ENCODE results near the gene EAF1.
A peak's percentile ranks its signal among the peaks of the same experiment; 100 is the strongest.
"Not testable (repeated sequence)": the region's sequence is repeated elsewhere in the genome, so short reads cannot be mapped to it uniquely, and the experiment has no call there.

The EAF1 gene

GRCh38 chr3:15452156-15452555, 24.8 kb downstream of the EAF1 start:
- no peak for DNase-seq (ENCODE audit: low spot score)

DNA sequence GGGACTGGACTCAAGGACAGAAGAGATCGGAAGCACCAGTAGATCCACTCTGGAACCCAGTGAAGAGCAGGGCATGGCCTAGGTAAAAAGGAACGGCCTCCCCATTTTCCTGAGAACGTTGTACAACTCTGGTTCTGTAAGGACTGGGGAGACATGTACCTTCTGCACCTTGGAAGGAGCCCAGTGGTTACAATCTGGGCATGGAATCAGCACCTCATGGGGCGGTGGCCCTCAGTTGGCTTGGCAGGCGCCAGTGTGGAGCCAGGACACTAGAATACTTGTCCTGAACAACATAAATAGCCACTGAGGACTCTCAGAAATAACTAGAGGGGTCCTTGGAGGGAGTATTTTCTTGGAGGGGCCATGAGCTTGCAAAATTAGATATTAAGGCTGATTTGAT, 25.6 kb downstream of the EAF1 start:
- no peak for DNase-seq (ENCODE audit: low spot score)

DNA sequence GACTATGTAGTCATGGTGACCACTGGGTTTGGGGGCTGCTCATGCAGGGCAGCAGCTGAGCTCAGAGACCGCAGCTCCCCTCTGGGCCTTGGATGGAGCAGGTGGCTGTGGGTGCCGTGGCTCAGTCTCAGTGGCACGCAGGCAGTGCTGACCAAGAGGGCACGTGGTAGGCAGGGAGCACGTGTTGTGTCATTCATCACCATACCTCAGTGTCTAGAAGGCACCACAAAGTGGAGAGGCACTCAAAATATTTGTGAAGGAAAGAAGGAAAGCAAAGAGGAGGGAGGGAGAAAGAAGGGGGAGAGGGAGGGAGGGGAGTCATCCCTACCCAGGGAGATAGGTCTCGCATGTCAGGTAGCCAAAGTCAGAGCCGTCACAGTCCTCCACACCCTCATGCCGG, 26.1 kb downstream of the EAF1 start:
- no peak for DNase-seq (ENCODE audit: low spot score)

GRCh38 chr3:15453991-15454625, 26.7 kb downstream of the EAF1 start:
- DNase-seq (ENCODE audit: low spot score): no peak

- DNase-seq (ENCODE audit: low spot score): no peak
Observed at GRCh38 chr3:15454965-15455364, 27.6 kb downstream of the EAF1 start.

- DNase-seq (ENCODE audit: low spot score): no peak
Observed at GRCh38 chr3:15455756-15456155, 28.4 kb downstream of the EAF1 start.

DNA sequence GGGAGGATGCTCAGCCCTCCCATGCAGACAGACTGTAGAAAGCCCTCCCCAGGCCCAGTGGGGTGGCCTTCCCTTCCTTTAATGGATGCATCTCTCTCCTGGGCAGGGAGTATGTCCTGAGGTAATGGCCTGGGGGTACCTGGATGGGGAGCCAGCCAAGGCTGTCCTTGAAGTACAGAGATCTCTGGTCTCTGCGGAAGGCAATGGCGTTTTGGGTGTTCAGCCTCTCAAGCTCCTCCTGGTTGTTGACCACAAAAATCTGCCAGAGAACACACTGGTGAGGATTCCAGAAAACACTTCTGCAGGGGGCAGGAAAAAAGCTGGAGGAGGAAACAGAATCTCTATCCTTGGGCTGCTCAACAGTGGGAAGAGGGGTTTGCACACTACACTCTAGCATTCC, 28.9 kb downstream of the EAF1 start:
- DNase-seq (ENCODE audit: low spot score): no peak

- DNase-seq (ENCODE audit: low spot score): not testable (repeated sequence)
Observed at GRCh38 chr3:15456915-15457314, 29.5 kb downstream of the EAF1 start.

DNA sequence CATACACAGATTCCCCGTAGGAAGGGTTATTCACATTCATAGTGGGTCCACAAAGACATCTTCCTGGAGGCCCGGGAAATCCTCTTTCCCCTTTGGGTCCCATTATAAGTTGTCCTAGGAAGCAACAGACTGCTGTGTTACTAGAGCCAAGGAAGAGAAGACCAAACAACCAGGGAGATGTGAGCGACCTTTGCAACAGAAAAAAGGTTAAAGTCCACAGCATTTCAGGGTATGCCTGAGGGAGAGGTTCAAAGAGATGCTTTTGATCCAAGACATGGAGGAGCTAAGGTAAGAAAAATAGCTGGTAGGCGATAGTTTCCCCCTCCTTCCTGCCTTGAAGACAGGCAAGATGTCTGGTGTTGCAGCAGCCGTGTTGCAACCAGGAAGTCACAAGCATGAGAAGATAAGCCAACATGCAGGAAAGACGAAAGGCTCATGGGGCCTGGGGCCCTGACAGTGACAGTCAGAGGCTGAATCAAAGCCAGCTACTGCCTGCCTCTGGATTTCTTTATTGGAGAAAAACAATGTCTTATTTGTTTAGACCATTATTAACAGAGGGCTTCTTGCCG, 30.9 kb downstream of the EAF1 start:
- no peak for DNase-seq (ENCODE audit: low spot score)

DNA sequence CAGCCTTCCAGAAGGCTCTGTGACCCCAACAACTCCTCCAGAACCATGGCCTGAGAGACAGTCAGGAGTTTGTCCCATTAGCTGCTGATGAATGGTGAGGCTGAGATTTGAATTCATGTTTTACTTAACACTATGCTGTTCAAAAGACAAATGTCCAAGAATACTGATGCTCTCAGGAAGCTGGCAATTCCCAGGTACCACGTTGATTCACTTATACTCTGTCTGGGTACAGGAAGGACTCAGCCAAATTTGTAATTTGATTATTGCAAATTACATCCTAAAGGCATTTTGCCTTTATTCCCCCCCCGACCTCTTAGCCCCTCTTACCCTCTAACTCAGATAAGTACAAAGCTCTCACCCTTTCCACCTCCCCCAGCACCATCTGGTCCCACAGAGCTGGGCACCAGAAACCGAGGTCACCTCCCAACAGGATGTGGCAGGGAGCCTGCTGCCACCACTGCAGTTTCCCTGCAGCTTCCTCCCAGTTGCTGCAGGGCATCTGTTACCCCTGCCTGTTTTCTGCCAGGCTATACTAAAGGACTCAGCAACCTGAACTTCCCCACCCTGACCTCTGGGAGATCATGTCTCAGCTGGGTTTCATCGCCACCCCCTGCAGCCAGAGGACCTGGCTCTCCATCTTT, 33.6 kb downstream of the EAF1 start:
- no peak for DNase-seq (ENCODE audit: low spot score)

DNA sequence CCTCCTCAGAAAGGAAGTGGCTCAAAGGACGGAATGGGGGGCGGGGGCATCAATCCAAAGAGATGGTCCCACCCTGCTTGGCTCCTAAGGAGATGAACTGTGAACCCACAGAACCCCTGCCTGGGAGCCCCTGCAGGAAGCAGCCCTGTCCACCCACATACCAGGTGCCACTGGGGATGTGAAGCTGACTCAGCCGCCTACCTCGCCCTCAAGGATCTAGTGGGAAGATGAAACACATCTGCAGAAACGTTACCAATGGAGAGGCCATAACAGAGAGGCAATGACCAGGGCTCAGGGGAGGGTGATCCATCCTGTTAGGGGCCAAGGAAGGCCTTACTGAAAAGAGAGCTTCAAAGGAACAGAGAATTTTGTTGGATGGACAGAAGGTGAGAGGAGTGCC, 35.1 kb downstream of the EAF1 start:
- no peak for DNase-seq (ENCODE audit: low spot score)

GRCh38 chr3:15465876-15466585, 38.6 kb downstream of the EAF1 start:
- DNase-seq (ENCODE audit: low spot score): no peak

DNA sequence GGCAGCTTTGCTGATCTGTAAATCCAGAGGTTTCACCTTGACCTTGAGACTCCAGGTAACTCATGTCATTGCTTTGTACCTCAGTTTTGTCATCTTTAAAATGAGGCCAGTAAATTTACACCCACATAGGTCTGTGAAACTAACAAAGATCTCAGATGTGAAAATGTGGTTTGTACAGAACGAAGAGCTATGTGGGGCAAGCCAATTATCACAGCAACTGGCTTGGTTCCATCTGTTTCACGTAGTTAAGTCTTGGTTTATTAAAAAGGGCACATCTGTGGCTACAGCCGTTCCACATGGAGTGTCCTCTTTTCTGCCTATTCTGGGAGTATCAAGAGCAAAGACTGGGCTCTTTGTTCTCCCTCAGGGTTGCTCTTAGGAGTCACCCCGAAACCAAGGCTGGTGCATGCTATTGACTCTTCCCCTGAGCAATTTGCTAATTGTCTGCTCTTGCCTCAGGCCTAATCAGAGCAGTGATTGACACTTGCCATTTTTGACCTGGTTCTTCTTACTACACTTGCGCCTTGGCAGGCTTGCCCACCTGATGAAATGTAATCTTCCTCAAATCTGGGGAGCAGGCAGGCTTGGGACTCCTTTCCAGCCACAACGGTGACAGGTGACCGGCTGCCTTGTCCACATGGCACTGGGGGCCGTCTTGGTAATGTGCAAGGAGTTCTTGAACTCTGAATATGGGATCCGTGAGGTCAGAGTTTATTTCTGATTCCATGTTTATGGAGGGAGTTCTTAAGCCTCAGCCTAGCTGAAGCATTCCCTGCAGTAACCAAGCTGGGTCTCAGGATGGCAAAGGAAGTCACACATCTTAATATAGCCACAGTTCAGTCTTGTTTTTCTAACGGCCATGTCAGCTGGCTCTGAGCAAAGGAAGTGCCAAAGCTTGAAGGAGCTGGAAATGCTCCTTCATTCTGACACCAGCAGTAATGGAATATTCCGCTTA, 40.1 kb downstream of the EAF1 start:
- no peak for DNase-seq (ENCODE audit: low spot score)

DNA sequence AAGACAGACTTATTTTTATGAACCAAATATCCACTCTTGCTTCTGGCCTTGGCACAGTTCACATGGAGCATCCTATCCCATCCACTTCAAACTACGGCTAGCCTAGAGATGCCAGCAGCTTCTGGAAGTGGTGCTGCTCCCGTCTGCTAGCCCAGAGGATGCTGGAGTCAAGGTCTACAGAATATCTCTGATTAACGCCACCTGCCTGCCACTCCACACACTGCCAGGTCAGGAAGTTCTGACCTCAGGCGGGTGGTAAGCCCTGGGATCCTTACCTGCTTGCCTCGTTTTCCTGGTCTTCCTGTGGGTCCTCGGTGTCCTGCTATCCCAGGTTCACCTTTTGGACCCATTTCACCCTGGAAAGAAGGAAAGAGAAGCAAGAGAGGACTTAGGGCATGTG, 42.9 kb downstream of the EAF1 start:
- no peak for DNase-seq (ENCODE audit: low spot score)

- no peak for DNase-seq (ENCODE audit: low spot score)
Observed at GRCh38 chr3:15470849-15471248, 43.5 kb downstream of the EAF1 start.

DNA sequence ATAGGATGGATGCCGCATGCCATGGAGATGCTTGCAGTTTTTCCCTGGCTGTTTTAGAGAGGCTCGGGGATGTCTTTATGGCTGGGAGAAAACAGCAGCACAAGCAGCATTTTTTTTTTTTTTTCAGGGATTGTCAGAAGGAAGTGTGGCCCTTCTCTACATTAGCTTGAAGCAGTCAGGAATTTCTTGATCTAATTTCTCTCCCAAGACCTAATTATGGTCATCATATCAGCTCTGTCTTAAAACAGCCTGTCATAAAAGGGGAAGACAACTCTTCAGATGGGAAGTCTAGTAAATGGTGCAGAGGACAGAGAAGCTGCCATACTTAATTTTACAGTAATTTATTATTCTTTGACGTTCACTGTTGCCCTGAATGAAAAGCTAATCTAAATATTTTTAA, 44.5 kb downstream of the EAF1 start:
- no peak for DNase-seq (ENCODE audit: low spot score)

DNA sequence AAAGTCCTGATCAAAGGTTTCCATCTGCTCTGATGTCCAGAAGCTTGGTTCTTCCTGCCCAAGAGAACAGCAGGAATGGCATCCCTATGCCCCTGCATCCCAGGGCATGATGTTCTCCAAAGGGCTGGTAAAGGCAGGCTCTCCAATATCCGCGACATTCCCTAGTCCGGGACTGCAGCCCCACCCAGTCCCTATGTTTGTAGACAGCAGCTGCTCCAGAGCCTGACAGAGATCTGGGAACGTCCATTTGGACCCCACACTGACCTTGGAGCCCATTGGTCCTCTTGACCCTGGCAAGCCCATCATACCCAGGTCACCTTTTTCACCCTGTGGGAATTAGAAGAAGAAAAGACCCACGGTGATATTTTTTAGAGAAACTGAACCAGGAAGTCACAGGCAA, 47.8 kb downstream of the EAF1 start:
- DNase-seq (ENCODE audit: low spot score): no peak

DNA sequence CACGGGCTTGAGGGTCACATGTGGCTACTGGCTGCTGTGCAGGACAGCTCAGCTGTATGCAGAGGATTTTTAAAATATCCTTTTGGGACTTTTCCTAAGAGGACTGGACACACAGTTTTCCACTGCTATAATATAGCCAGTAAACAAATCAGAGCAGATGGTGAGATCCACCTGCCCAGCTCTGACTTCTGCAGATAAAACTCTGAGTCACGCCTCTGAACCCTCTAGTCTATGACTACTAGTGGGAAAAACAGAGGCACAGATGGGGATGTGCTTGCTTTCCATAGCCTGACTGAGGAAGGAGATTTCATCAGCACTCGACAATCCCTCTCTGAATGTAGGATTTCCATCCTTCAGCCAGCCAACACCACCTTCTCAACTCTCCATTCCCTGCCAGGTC, 49.0 kb downstream of the EAF1 start:
- DNase-seq (ENCODE audit: low spot score): peak; percentile 29

- no peak for DNase-seq (ENCODE audit: low spot score)
Observed at GRCh38 chr3:15477951-15478639, 50.7 kb downstream of the EAF1 start.

GRCh38 chr3:15478640-15478979, 51.2 kb downstream of the EAF1 start:
- no peak for DNase-seq (ENCODE audit: low spot score)

- no peak for DNase-seq (ENCODE audit: low spot score)
Observed at GRCh38 chr3:15479400-15480224, 52.2 kb downstream of the EAF1 start.

Data from AG08395 (cell line).